OCI-LY1 (cell line): Measurements from ENCODE around the gene MYMX.
A peak's percentile ranks its signal among the peaks of the same experiment; 100 is the strongest.

Experiments
- H2AFZ ChIP-seq: fragments of 200-600 bp; sonication (generic), shearing (Covaris generic); 2 replicates; pipeline ENCODE4 v1.6.0; 2014; ENCODE audit warnings: antibody characterized with exemption, mild to moderate bottlenecking, low read length
- H3F3A ChIP-seq: fragments of 200-600 bp; sonication (generic), shearing (Covaris generic); 2 replicates; pipeline ENCODE4 v1.6.0; 2014; ENCODE audit warnings: mild to moderate bottlenecking, antibody characterized with exemption, low read length, moderate library complexity; ENCODE audit not compliant: insufficient read depth
- H3K27ac ChIP-seq: fragments of 200-600 bp; sonication (generic); 2 replicates; pipeline ENCODE4 v1.5.1; 2014; ENCODE audit warnings: low read length, mixed run types, mild to moderate bottlenecking, low read depth; ENCODE audit not compliant: poor library complexity, severe bottlenecking
- H3K27me3 ChIP-seq: fragments of 200-600 bp; sonication (generic); 2 replicates; pipeline ENCODE4 v1.6.0; 2014; ENCODE audit warnings: antibody characterized with exemption, mild to moderate bottlenecking, low read length, moderate library complexity; ENCODE audit not compliant: insufficient read depth
- H3K36me3 ChIP-seq: fragments of 200-600 bp; sonication (generic); 2 replicates; pipeline ENCODE4 v1.6.1; 2014; ENCODE audit warnings: mild to moderate bottlenecking, antibody characterized with exemption, low read length, moderate library complexity, mixed read lengths; ENCODE audit not compliant: insufficient read depth
- H3K4me1 ChIP-seq: fragments of 200-600 bp; sonication (generic); 2 replicates; pipeline ENCODE4 v1.5.1; 2014; ENCODE audit warnings: mild to moderate bottlenecking, low read length, moderate library complexity; ENCODE audit not compliant: insufficient read depth, severe bottlenecking
- H3K4me2 ChIP-seq: fragments of 200-600 bp; sonication (generic), shearing (Covaris generic); 2 replicates; pipeline ENCODE4 v1.6.1; 2014; ENCODE audit warnings: low read length
- H3K4me3 ChIP-seq: fragments of 200-600 bp; sonication (generic); 2 replicates; pipeline ENCODE4 v1.5.1; 2014; ENCODE audit warnings: low read length, low read depth, mild to moderate bottlenecking, mixed read lengths; ENCODE audit not compliant: poor library complexity, severe bottlenecking
- H3K79me2 ChIP-seq: fragments of 200-600 bp; shearing (Covaris generic); 2 replicates; pipeline ENCODE4 v1.6.1; 2016; ENCODE audit warnings: mixed run types, low read length, mixed read lengths; ENCODE audit not compliant: insufficient read depth
- H3K9ac ChIP-seq: fragments of 200-600 bp; sonication (generic), shearing (Covaris generic); 2 replicates; pipeline ENCODE4 v1.6.1; 2014; ENCODE audit warnings: mild to moderate bottlenecking, low read length, mixed read lengths
- H3K9me2 ChIP-seq: fragments of 200-600 bp; sonication (generic), shearing (Covaris generic); 2 replicates; pipeline ENCODE4 v1.6.1; 2014; ENCODE audit warnings: low read depth, mild to moderate bottlenecking, low read length, mixed read lengths
- H3K9me3 ChIP-seq: fragments of 200-600 bp; shearing (Covaris generic); 2 replicates; pipeline ENCODE4 v1.6.1; 2014; ENCODE audit warnings: low read length, mixed read lengths
- H4K20me1 ChIP-seq: fragments of 200-600 bp; sonication (generic), shearing (Covaris generic); 2 replicates; pipeline ENCODE4 v1.6.0; 2016; ENCODE audit warnings: mild to moderate bottlenecking, low read length; ENCODE audit not compliant: insufficient read depth
- CTCF ChIP-seq: fragments of 200-600 bp; sonication (generic), shearing (Covaris generic); IDR thresholded peaks from 2 replicates; pipeline ENCODE4 v1.5.1; 2017; ENCODE audit warnings: mild to moderate bottlenecking, antibody characterized with exemption, low read length, moderate library complexity, mixed read lengths
- EZH2 ChIP-seq: fragments of 200-600 bp; sonication (generic), shearing (Covaris generic); IDR thresholded peaks from 2 replicates; pipeline ENCODE4 v1.8.0; 2017; ENCODE audit warnings: borderline replicate concordance, mixed run types, mild to moderate bottlenecking, antibody characterized with exemption, low read length, moderate library complexity, mixed read lengths

MYMX gene

GRCh38 chr6:44254191-44255104 lies 37.7 kb downstream of the MYMX start:
- peak overlapping the region; percentile 95; the same call in 1 of the 2 replicates for H3K4me2 ChIP-seq
- peak overlapping the region; percentile 71 for H3K27ac ChIP-seq
- no peaks in the 10 kb centered on the region for H3K9me2 ChIP-seq
- H4K20me1 ChIP-seq = no peaks in the 10 kb centered on the region
- no peak overlapping the region for H2AFZ ChIP-seq
- peaks cover 64% of the 10 kb centered on the region for H3K36me3 ChIP-seq
- H3F3A ChIP-seq = peaks cover 33% of the 10 kb centered on the region
- no peak overlapping the region for H3K4me3 ChIP-seq
- H3K9me3 ChIP-seq = no peaks in the 10 kb centered on the region
- H3K27me3 ChIP-seq = no peaks in the 10 kb centered on the region
- TF ChIP-seq CTCF = no peak
- TF ChIP-seq EZH2 = no peak
- H3K79me2 ChIP-seq = no peaks in the 10 kb centered on the region
- H3K9ac ChIP-seq = no peak overlapping the region
- peaks cover 43% of the 10 kb centered on the region for H3K4me1 ChIP-seq

- H3K9me2 ChIP-seq = no peaks in the 10 kb centered on the region
- no peaks in the 10 kb centered on the region for H3K79me2 ChIP-seq
- TF ChIP-seq EZH2 (no peak), CTCF (no peak)
- H3K4me1 ChIP-seq = peaks cover 44% of the 10 kb centered on the region
- H4K20me1 ChIP-seq = no peaks in the 10 kb centered on the region
- H3K9me3 ChIP-seq = no peaks in the 10 kb centered on the region
- peaks cover 64% of the 10 kb centered on the region for H3K36me3 ChIP-seq
- peaks cover 33% of the 10 kb centered on the region for H3F3A ChIP-seq
- H2AFZ ChIP-seq = no peak overlapping the region
- no peaks in the 10 kb centered on the region for H3K27me3 ChIP-seq
- H3K27ac ChIP-seq = peak overlapping the region; percentile 71
- H3K4me3 ChIP-seq = peak overlapping the region; percentile 95
- peak overlapping the region; percentile 95 for H3K4me2 ChIP-seq
- no peak overlapping the region; the same call in 1 of the 2 replicates for H3K9ac ChIP-seq
These were observed 38.5 kb downstream of the MYMX start for GRCh38 chr6:44255105-44255808.

GRCh38 chr6:44255871-44256774 lies 39.4 kb downstream of the MYMX start:
- Histone ChIP-seq H3K27me3 (no peaks in the 10 kb centered on the region), H3F3A (peaks cover 33% of the 10 kb centered on the region), H3K9ac (peak overlapping the region; percentile 85), H3K79me2 (no peaks in the 10 kb centered on the region), H2AFZ (no peak overlapping the region), H3K4me3 (peak overlapping the region; percentile 95), H3K4me1 (peaks cover 52% of the 10 kb centered on the region), H3K9me3 (no peaks in the 10 kb centered on the region), H3K9me2 (no peaks in the 10 kb centered on the region), H3K36me3 (peaks cover 58% of the 10 kb centered on the region), H3K27ac (peak overlapping the region; percentile 71), H3K4me2 (peak overlapping the region; percentile 95), H4K20me1 (no peaks in the 10 kb centered on the region)
- TF ChIP-seq EZH2 (no peak), CTCF (no peak)
